ENCODE measurements around the gene MKS1.

MKS1 gene

GRCh38 chr17:58166682-58167081, 52.4 kb downstream of the MKS1 start, which contains the start of gene OR4D2:
TSS of gene OR4D2 (plus strand) at chr17:58166982. CDS start at chr17:58169656, 2,674 bp downstream.
- no peak for DNase-seq (ENCODE audit: low read depth, low spot score)

GRCh38 chr17:58165981-58166380, 53.1 kb downstream of the MKS1 start:
- no peak for DNase-seq (ENCODE audit: low read depth, low spot score)

- no peak for DNase-seq (ENCODE audit: low read depth, low spot score)
Observed at GRCh38 chr17:58161566-58161965, 57.5 kb downstream of the MKS1 start.

- DNase-seq (ENCODE audit: low read depth, low spot score): no peak
Observed at GRCh38 chr17:58158181-58158580, 60.9 kb downstream of the MKS1 start.

- DNase-seq (ENCODE audit: low read depth, low spot score): peak; percentile 50
Observed at GRCh38 chr17:58156839-58157803, 61.9 kb downstream of the MKS1 start.
